Eye (tissue), 1 donor: Measurements from ENCODE around the gene CPA4.
A peak's percentile ranks its signal among the peaks of the same experiment; 100 is the strongest.

Experiments used
- DNase-seq: peaks from one replicate; pipeline ENCODE4 v3.0.0-alpha.2; 2015

The CPA4 gene

DNA sequence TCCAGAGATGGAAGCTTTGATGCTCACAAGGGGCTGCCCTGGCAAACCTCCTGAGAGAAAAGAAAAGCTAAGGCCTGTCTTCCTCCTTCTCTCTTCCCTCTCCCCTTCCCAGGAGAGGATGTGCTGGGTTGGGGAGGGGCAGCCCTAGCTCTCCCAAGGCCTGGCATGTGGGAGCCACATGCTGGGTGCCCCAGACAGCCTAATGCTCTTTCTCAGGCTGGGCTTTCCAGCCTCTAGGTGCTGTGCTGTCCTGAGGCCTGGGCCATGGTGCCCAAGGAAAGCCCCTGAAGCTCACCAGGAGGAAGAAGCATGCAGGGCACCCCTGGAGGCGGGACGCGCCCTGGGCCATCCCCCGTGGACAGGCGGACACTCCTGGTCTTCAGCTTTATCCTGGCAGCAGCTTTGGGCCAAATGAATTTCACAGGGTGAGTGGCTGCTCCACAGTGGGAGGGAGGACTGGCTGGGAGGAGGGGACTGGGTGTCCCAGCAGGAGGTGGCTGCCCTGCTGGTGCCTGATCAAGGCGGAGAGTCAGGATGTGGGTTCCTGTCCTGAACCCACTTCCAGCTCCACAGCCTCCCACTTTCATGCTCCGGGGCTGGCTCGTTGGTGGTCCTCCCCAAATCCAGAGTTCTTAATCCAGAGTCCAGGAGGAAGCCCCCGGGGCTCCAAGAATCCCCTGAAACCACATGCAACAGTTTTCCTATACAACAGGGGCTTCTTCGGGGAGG lies 53.4 kb downstream of the CPA4 start:
- DNase-seq = peak; percentile 30

DNA sequence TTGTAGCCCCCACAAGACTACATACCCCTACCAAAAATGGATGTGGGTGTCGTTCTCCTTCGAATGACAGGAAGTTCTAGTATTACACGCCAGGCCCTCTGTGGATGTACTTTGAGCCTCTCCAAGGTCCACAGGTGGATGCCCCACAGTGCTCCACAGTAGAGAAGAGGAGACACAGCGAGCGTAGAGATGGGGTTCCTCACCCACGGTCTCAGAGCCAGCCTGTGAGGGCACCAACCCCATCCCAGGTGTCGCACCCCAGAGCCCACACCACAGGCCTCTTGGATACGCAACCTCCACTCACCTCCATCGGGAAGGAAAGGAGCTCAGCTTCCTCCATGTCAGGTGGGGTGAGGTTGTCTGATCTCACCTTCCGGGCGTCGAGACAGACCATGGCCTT lies 54.0 kb downstream of the CPA4 start:
- no peak for DNase-seq

DNA sequence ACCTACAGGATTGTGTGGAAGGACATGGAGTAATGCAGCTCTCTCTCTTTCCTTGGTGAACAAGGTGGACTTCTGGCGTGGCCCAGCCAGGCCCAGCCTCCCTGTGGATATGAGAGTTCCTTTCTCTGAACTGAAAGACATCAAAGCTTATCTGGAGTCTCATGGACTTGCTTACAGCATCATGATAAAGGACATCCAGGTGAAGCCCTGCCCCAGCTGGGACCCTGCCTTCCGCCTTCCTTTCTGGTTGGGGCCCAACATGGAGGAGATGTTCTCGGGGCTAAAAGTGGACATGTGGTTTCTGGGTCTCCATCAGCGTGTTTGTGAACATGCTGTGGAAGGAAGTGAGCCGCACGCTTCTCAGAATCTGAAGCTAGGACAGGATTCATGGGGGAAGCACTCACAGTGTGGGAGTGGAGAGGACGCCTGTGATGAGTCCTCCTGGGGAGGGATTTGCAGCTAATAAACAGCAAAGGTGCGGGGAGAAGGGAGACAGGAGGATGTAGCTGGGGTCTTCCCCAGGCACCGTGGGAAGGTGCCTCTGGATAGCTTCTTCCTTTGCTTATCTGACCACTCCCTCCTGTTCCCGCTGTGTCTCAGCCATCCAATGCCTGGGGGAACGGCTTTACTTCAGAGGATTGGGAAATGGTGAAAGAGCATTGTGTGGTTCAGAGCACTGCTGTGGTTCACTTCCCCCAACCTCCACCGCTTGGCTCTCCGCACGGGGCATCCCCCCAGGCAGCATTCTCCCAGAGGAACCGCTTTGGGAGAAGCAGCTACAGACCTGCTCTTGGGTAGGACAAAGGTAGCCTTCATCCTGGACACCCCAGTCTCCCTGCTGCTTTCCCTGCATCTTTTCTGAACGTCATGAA lies 57.2 kb downstream of the CPA4 start:
- peak; percentile 64 for DNase-seq

DNA sequence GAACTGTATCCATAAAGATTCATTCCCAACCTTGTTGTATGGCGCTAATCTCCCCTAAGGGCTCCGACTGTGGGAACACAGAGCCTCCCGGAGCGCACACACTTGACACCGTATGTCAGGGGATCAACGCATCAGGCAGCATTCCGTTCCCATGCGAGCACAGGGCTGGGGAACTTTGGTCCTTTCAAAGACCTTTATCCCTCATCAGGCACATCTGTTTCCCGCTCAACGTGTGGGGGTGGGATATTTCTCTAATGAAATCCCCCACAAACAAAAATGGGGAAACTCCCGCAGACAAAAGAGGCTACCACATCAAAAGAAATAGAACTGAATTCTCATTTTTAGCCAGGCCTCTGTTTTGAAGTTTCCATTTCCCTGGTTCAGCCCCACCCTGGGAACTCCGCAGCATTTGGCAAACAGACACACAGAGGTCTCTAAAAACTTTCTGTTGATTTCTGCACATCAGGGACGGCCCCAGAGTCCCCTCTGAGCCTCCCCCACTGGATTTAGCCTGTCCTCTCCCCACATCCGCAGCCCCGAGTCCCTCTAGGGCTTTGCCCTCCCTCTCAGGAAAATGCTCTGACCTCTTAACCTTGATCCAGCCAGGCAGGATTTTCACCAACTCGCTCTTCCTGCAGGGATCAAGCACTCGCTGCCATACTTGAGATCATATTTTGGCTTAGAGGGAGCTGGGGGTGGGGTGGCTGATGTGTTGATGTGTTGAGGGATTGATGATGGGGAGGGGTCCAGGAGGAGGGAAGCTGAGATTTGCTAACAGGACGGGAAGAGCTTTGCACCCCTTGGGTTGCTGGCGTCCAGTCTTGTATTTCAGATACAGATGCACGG lies 58.2 kb downstream of the CPA4 start:
- DNase-seq = peak; percentile 85

DNA sequence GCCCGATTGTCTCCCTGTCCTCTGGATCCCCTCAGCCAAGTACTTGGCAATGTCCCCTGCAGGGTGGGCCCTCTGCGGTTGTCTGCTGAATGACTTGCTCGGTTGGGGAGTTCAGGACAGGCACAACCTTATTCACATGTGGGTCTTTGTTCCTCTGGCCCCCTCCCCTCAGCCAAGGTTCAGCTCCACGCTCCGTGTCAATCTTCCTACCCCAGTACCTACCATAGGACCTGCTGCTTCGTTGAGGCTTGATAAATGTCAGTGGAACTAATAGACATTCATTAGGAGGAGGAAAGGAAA lies 58.8 kb downstream of the CPA4 start:
- peak; percentile 87 for DNase-seq

DNA sequence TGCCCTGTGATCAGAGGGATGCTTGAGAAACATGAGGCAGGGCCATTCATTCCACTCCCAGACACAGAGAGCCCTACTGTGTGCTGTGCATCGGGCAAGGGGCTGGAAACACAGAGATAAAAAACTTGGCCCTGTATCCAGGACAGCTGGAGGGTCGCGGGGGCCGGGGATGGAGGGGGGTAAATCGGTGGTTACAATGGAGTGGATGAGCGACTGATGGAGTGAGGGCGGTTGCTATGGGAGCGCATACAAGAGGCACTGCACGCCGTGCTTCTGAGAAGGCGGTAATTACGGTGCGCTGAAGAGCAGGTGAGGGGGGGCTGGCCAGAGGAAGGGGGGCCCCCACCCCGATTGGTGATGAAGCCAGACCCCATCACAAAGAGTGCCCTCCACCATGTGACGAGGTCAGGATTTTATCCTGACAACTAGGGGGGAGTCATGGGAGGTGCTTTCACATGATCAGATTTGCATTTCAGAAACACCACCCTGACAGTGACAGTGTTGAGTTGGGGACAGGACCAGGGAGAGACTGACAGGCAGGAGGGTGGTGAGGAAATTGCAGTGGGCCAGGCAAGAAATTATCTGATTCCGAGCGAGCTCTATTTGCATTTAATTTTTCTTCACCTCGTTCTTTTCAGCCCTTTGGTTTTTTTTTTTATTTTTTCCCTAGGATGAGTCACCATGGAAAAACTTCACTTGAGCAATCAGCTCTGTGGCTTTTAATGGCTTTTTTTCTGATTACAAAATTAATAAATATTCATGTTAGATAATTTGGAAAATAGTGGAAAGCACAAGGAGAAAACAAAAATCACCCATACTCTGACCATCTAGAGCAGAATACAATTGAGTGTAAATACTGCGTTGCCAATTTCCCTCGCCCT lies 59.5 kb downstream of the CPA4 start:
- DNase-seq = no peak

DNA sequence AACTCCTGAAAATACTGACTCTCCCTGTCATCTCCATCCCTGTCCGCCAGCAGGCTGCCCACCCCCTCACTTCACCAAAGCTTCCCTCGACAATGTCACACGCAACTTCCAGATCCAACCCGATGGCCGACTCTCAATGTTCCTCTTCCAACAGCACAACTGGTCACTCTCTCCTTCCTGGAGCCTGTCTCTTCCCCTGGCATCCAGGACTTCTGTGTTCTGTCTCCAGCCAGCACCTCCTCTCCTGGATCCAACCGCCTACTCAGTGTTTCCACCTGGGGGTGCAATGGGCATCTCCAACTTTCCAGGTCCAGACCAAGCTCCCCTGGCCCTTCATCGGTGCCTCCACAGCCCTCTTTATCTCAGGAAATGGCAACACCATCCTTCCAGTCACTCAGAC lies 60.2 kb downstream of the CPA4 start:
- DNase-seq = no peak

DNA sequence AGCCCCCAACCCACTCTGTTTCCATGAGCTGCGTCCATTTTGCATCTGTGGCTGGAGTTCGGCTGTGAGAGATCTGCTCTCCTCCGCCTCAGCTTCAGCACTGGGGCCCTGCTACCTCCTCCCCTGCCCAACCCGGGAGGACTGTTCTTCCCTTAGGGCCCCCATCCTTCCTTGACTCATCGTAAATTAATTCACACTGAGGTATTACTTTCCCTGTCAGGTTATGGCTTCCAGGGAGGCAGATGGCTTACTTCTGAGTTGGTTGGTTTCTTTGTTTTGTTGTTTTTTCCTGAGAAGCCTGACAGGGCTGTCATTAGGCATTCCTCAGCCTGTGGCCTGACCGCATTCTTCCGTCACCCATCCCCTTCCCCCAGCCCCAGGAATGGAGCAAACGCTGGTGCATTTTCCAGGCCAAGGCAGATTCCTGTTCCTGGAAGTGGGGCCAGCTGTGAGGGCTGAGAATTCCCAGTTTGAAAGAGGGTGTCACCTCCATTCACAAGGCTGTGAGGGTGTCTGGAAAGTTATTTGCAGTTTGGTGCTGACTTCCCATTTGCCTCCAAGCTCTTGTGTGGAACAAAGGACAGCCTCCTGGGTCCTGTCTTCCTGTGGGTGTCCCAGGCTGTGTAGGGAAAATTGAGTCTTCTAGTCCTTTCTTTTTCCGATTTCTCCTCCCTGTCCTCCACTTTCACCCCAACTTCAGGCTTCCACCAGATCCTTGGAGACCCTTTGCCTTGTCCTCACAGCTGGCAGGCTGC lies 63.3 kb downstream of the CPA4 start:
- DNase-seq = peak; percentile 94

DNA sequence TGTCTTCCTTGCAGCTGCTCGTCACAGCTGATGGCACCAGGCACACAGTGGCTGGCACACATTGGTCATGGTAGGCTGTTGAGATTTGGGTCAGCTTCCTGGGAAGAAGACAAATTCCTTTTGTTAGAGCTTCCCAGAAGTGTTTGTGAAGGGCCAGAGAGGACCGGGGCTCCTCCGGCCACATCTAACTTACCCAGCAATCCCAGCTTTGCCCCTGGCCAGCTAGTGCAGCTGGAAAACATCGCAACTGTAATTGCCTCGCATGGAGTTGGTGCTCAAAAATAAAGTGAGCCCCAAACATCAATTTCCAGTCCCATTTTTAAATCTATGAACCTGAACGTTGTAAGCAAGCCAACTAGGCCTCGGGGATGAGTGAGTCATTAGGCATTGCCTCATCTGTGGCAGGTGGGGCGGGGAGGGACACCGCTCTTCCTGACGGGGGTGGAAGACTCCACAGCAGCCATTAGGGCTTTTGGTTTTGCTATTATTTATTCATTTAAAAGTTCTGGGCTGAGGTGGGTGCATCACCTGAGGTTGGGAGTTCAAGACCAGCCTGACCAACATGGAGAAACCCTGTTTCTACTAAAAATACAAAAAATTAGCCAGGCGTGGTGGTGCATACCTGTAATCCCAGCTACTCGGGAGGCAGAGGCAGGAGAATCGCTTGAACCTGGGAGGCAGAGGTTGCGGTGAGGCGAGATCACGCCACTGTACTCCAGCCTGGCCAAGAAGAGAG lies 64.1 kb downstream of the CPA4 start:
- no peak for DNase-seq

DNA sequence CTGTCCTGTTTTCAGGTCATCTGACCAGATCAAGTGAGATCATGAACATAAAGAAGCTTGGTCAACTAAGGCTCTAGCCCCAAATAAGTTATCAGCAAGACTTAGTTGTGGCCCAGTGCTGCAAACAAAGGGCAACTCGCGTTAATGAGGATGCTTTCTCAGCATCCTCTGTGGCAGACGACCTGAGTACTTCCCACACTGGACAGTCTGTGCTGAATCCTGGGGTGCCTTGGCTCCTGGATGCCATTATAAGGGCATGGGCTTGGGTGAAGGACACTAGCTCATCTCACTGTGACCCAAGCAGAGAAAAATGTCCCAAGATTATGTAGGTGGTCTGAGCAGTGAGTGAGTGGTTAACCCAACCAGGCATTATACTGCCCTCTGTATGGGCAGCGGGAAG lies 65.5 kb downstream of the CPA4 start:
- no peak for DNase-seq

DNA sequence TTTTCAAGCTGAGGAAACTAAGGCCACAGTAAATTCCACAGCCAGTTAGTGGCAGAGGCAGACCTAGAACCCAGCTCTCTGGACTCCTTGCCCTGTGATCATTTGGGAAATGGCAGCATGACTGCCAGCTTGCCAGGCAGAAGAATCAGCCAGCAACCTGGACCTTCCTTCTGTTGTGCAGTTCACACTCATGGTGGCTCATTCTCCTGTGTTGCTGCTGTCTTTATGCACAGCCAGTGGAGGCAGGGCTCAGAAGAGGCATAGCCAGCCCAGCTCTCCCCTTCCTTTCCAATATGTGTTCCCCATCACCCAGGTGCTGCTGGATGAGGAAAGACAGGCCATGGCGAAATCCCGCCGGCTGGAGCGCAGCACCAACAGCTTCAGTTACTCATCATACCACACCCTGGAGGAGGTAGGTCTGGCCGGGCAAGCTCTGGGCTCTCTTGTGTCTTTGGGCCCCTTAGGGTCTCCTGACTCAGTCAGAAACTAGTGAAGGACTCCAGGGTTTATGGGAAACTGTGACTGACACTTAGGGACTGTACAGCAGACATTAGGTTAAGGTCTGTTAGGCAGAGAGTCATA lies 66.4 kb downstream of the CPA4 start:
- no peak for DNase-seq

DNA sequence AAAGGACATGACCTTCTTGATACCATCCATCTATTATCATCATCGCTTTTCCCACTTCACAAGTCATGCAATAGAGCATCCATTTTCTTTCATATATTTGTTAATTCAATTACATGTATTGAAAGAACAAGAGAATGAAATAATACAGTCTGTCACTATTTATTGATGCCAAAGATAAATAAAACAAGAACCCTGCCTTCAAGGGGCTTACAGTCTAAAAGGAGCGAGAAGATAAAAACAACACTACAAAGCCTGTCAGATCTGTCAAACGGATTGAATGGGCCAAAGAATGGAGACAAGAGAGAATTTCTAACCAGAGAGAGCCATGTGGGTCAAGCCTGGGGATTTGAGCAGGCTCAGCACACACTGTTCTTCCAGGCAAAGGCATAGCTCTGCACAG lies 67.6 kb downstream of the CPA4 start:
- DNase-seq = no peak

DNA sequence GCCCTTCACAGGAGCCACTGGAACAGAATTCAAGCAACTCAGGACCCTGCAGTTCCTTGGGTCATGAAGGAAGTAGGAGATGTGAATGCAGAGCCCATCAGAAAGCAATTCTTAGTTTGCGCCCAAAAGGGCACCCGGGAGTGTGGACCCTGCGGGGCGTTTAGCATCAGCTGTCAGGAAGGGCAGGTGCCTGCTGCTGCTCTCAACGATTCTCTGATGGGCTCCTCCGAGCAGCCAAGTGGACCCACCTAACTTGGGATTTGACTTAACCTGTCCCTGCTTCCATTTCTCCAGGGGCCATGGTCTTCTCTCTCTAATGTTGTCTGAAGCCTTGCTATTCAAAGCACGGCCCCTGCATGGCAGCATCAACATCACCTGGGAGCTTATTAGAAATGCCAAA lies 68.7 kb downstream of the CPA4 start:
- no peak for DNase-seq

DNA sequence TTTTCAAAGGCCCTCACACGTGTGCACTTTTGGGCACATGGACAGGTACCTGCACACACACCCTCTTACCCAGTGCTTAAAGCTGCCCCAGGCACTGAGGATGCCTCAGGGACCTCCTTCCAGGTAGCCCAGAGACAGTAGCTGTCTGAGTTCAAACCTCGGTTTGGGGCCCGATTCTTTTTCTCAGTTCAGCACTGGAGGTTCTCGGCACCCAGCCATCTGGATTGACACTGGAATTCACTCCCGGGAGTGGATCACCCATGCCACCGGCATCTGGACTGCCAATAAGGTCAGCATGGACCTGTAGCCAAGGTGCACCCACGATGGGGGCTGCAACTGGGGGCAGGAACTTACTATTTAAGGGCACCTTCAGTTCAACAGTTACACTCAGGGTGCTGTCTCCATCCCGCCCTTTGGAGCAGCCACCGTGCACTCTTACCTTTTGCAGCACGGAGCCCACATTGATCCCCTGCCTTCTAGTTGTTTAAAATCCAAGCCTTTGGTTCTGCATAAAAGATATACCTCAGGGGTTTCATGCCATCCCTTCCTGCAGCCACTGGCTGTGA lies 69.4 kb downstream of the CPA4 start:
- DNase-seq = no peak

DNA sequence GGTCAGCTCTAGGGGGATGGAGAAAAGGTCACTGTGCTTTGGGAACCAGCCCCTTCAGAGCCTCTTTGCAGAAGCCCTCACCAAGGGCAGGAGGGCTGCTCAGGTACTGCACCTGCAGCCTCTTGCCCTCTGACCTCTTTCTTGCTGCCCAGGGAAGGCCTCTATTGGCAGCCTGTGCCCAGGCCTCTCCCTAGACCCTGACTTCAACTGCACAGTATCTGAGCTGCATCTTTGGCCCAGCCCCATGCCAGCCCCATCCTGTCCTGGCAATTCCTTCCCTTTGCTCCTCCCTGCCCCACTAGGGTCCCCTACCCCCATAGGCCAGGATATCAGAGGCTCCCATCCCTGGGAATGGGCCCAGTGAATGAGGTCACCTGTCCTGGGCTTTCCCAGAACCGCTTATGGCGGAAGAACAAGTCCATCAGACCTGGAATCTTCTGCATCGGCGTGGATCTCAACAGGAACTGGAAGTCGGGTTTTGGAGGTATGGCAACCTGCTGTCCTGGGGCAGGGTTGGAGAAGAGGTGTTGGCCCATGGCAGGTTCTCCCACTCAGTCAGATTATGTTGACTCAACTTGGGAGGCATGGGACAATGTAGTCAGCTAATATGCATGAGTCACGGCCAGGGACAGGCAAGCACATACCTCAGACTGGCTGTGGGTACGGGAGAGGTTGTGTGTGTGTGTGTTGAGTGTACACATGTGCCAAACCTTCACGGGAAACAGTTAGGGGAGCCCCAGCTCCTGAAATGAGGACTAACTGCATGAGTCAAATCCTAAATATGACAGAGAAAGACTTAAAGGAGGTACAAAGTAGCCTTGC lies 70.3 kb downstream of the CPA4 start:
- DNase-seq = no peak

DNA sequence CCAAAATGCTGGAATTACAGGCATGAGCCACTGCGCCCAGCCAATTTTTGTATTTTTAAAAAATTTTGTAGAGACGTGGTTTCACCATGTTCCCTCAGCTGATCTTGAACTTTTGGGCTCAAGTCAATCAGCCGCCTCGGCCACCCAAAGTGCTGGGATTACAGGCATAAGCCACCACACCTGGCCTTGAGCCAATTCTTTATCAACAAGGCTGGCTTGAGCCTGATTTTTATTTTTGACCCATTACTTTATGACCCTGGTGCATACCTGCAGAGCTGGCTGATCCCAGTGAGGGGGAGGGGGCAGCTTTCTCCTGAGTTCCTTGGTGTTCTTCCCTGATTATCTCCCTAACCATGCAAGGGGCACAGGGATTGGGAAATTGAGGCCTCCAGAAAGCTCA lies 71.5 kb downstream of the CPA4 start:
- DNase-seq = no peak

DNA sequence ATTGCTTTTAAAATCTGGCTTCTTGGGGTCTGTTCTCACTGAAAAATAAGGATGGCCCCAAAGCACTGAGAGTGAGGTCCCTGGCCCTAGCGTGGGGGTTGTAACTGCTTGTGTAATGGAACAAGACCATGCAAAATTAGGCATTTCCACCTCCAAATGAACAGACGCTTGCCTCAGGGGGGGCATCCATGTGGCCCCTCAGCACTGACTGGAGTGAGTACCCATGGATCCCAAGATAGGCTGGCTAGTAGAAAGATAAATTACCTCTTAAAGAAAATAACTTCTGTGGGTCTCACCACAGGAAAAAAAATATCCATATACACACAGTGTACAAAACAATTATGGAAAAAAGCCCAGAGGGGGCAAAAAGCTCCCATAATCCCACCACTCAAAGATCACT lies 72.1 kb downstream of the CPA4 start:
- DNase-seq = peak; percentile 24

DNA sequence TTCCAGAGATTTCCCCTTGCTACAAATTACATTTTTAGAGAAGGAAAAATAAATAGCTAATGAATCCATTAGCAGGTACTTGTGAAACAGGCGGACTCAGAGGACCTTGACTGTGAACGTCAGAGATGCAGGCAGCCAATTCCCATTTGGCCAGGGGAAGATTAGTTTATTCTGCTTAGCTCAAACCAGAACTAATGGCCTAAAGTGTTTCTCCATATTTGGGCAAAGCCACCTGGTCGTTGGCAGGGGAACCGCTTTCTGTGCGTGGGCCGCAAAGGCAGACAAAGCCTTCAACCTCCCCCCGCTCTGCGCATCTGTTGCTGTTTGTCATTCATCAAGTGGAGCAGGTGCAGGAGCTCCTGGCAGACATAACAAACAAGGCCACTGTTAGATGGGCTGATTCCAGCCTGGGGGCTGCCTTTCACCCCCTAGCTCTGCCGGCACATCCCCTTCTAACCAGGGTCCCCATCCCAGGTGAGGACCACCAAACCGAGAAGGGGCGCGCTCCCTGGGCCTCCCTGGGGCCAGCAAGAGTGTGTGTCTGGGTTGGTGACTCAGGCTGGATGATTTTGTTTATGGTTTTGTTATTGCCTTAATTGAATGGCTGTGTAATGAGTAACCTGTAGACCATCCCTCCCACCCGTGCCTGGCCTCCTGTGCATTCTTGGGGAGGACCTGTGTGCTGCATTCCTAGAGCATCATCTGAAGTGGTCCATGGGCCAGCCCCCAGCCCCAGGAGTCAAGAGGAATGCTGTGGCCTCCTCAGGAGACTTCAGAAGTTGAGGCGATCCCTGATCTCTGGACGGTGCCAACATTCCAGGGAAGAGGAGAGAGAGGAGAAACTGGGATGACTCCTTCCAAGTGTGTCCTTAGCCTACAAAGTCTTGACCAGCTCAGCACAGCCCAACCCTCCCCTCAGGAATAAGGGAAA lies 72.8 kb downstream of the CPA4 start:
- peak; percentile 90 for DNase-seq
